ENCODE data around the gene PKHD1.
"Not testable (repeated sequence)": the region's sequence is repeated elsewhere in the genome, so short reads cannot be mapped to it uniquely, and the experiment has no call there.

Gene PKHD1

GRCh38 chr6:51855310-51856082, 231.9 kb downstream of the PKHD1 start:
- peak; percentile 11 for DNase-seq (ENCODE audit: low spot score)

- DNase-seq (ENCODE audit: low spot score) = no peak
Observed at GRCh38 chr6:51854876-51855275, 232.5 kb downstream of the PKHD1 start.

DNA sequence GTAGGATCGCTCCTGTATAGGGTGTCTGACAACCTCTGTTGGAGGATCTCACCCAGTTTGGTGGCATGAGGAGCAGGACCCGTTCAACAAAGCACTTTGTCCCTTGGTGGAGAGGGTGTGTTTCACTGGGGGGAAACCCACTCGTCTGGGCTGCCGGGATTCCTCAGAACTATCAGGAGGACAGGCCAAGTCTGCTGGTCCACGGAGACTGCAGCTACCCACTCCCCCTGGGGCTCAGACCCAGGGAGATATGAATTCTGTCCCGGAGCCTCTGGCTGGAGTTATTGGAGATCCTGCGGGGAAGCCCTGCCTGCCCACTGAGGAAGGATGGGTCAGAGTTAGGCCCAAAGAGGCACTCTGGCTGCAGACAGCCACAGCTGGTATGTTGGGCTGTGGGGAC, 233.1 kb downstream of the PKHD1 start:
- no peak for DNase-seq (ENCODE audit: low spot score)

DNA sequence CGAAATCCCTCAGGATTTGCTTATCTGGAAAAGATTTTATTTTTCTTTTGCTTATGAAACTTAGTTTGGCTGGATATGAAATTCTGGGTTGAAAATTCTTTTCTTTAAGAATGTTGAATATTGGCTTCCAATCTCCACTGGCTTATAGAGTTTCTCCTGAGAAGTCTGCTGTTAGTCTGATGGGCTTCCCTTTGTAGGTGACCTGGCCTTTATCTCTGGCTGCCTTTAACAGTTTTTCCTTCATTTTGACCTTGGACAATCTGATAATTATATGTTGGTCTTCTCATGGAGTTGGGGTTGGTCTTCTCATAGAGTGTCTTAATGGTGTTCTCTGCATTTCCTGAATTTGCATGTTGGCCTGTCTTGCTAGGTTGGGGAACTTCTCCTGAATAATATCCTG, 234.3 kb downstream of the PKHD1 start:
- DNase-seq (ENCODE audit: low spot score) = not testable (repeated sequence)

DNA sequence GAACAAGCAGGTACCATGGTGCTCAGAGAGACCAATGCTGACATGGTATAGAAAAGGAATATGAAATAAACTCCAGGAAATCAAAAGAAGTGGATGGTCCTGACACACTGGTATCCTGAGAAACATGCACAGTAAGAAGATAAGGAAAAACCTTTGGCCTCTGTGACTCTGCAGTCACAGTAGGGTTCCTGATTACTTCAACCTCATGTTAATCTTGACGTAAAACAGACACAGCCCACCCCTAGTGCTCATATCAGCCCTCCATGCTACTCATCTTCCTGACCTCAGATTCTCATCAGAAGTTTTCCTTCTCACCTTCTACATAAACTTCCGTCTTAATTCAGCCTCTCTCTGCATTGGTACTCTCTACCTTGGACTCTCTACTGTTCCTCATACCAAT, 240.9 kb downstream of the PKHD1 start:
- DNase-seq (ENCODE audit: low spot score) = no peak

GRCh38 chr6:51844336-51844735, 243.1 kb downstream of the PKHD1 start:
- DNase-seq (ENCODE audit: low spot score) = no peak

DNA sequence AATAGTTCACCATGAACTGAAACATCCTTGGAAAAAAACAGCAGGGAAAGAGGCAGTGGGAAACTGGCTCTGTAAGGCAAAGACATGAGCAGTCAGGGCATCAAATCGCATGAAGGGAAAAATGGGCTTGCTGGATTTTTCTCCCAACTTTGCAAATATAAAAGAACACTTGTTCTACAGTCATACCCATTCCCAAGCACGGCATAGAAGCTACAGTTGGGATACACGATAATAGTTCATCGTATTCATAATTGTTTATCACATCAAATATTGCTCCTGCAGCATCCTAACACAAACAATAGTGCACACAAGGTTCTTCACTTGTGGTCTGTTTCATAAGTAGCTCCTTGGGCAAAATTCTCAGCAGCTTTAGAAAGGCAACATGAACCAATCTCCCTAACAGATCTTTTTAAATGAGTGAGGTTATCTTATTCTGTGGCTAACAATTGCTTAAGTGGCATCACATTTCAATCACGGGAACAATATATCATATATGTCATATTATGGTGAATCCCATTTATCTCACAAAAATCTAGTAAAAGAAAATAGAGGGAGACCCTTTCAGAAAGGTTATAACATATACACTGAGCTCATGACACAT, 243.9 kb downstream of the PKHD1 start:
- DNase-seq (ENCODE audit: low spot score) = no peak

- no peak for DNase-seq (ENCODE audit: low spot score)
Observed at GRCh38 chr6:51842804-51843378, 244.5 kb downstream of the PKHD1 start.

- no peak for DNase-seq (ENCODE audit: low spot score)
Observed at GRCh38 chr6:51842061-51842803, 245.2 kb downstream of the PKHD1 start.

DNA sequence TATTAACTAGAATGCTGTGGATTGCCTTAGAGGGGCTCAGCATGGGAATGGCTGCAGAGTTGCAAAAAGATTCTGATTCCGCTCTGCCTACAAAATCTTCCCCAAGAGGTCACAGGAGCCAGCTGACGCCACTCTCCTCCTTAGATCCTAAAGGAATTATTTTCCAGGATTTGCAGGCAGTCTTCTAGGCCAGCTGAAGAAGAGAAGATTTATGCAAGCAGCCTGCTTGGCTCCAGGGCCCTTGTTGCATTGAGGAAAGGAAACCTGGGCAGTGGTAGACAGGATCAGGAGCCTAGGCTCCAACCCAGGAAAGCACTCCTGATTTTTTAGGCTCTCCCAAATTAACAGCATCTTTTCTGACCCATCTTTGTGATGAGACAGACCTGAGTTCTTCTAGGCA, 245.8 kb downstream of the PKHD1 start:
- DNase-seq (ENCODE audit: low spot score) = no peak

DNA sequence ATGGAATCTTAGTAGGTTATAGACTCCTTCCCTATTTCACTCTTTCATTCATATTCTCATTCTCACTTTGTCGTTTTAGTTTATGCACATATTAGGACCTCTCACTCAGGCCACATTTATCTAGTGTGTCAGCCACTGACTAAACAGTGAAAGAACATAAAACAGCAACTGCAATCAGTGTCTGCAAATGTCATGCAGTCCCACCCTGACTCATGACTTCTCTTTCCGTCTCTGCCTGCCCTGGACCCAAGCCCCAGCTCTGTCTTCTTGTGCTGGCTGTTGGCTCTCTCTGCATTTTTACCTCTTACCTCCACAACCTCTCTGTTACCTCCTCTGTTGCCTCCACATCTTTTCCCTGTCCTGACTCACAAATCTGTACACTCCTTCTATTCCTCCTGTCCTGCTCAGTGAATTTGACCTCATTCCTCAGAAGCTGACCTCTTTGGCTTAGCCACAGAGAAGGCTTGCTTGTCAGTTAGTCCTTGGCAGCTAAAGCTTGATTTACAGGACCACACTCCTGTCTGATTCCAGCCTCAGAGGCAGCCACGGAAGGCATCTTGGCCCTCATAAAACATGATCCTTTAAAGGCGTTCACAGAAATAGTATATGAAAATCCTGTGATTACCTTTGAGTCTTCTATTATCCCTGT, 247.6 kb downstream of the PKHD1 start:
- no peak for DNase-seq (ENCODE audit: low spot score)

- DNase-seq (ENCODE audit: low spot score) = no peak
Observed at GRCh38 chr6:51830666-51831065, 256.7 kb downstream of the PKHD1 start.

DNA sequence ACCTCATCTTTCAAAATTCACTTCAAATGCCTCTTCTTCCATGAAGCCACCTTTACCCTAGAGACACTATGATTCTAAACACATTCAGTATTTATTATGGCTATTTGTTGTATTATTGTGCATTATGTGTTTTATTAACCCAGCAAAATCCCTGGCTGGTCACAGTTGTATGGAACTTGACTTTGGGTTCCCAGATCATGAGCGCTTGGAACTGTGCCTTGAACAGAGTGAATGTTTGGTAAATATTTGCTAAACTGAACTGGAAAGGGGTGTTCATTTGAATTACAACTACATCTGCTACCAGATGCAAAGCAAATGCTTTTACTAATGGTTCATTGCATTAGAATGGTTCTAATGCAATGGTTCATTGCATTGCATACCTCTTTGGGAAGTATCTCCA, 259.8 kb downstream of the PKHD1 start:
- DNase-seq (ENCODE audit: low spot score) = no peak

GRCh38 chr6:51824940-51825339, 262.5 kb downstream of the PKHD1 start:
- no peak for DNase-seq (ENCODE audit: low spot score)

DNA sequence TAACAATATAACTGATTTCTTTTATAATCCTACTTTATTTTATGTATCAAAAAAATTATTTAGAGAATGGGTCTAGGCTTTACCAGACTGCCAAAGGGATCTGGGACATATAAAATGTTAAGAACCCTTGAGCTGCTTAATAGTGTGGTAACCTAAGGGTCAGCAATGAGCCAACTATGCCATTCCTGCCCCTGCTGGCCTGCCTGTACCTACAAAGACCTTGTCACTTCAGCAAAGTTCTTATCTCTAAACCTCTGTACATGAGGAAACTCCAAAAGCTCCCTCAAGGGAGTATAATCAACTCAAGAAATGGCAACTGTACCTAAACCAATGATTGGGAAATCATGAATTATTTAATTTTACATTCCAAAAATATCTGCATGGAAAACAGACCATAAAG, 266.9 kb downstream of the PKHD1 start:
- DNase-seq (ENCODE audit: low spot score) = no peak

DNA sequence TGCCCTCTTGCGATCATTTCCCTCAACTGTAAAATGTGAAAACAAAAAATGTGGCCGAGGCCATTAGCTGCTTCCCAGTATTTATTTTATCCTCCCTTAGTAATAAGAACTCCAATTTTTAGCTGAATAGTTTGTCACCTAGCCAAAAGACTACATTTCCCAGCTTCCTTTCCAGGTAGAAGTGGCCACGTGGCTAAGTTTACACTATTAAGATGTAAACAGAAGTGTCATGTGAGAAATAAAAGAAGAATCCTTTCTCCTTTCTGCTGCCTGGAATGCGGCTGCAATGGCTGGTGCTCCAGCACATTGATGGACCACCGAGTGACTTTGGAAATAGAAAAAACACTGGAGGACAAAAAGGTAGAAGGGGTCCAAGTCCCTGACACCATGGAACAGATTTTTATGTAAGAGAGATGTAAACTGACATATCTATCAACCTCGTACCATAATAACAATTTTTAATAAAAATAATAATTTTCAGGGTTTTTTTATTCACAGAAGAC, 268.8 kb downstream of the PKHD1 start:
- no peak for DNase-seq (ENCODE audit: low spot score)

GRCh38 chr6:51817832-51818231, 269.6 kb downstream of the PKHD1 start:
- no peak for DNase-seq (ENCODE audit: low spot score)

GRCh38 chr6:51814418-51814817, 273.0 kb downstream of the PKHD1 start:
- DNase-seq (ENCODE audit: low spot score) = no peak

- no peak for DNase-seq (ENCODE audit: low spot score)
Observed at GRCh38 chr6:51813904-51814303, 273.5 kb downstream of the PKHD1 start.

DNA sequence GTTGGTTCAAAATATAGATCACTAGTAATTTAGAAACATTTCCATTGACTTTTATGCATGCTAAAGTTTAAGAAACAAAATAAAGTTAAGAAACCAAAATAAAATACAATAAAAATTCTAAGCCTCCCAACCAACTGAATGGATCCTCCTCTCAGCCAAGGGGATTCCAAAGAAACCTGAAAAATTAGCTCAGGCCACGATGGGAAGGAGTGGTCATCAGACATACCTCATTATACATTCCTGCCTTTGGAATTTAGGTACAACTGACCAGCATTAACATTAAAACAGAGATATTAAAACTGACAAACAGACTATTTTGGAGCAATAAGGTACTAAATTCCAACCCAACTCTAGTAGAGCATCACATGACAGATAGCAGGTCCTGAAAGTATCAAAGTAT, 275.2 kb downstream of the PKHD1 start:
- no peak for DNase-seq (ENCODE audit: low spot score)

DNA sequence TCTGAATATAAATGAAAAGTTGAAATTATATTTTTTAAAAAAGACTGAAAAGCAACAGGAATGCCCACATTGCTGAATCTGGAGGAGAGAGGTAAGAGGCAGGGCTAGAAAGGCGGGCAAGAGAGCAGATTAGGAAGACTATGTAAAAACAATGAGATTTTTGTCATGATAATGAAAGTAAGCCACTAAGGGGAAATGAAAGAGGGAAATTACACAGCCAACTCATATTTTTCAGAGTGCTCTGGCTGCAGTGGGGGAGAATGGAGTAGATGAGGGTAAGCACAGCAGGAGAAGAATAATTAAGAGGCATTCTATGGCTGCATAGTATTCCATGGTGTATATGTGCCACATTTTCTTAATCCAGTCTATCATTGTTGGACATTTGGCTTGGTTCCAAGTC, 281.9 kb downstream of the PKHD1 start:
- no peak for DNase-seq (ENCODE audit: low spot score)

GRCh38 chr6:51800603-51801002, 286.8 kb downstream of the PKHD1 start:
- DNase-seq (ENCODE audit: low spot score) = no peak

Measured in putamen (tissue), 1 donor.